Measurements from ENCODE around the gene BDH1. TPM values are rescaled to one million over a fixed set of nuclear protein-coding genes. Genes with fewer than 3 reads are reported as not detected.

The BDH1 gene
- total and polyA plus RNA-seq, 2 of the 13 experiments (the other 11 are each of a cell fraction or from before 2014, with no cell fraction given), result 21.2 to 71.9 TPM

DNA sequence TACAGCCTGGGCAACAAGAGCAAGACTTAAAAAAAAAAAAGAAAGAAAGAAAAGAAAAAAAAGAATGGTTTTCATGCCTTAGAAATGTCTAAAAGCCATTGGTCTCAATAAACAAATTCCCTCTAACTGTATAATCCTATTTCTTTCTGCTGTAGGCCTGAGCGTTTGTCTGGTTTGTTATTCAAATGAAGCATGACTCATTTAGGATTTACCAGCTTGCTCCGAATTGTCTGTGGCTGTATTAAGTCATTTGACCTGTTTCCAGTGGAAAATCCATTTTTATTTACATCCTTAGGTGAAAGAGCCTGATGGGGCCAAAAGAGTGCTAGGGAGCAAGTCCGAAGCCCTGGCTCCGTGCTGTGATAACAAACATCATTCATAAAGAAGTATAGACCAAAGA lies 73.8 kb downstream of the BDH1 start:
- POLR2A ChIA-PET, result no interaction called here
- WGBS (ENCODE audit: low lambda C conversion rate), result 68% methylated on average over 4 of the region's 4 CpGs
- Histone ChIP-seq H3K79me2 (ENCODE audit: insufficient read depth, low read length) (no peaks in the 10 kb centered on the region), H2AFZ (ENCODE audit: low read length) (no peak overlapping the region), H3K4me1 (ENCODE audit: insufficient read depth, low read length) (peaks cover 29% of the 10 kb centered on the region), H4K20me1 (ENCODE audit: insufficient read depth, low read length) (no peaks in the 10 kb centered on the region), H3K4me2 (ENCODE audit: low read depth, low read length) (no peak overlapping the region), H3K27me3 (ENCODE audit: control insufficient read depth in 1 of 2, insufficient read depth in 2 of 2, low read length in 2 of 2) (no peaks in the 10 kb centered on the region), H3K36me3 (replicated peaks in 1 of 2; ENCODE audit: control insufficient read depth in 1 of 2, insufficient read depth in 2 of 2, low read length in 2 of 2) (no peaks in the 10 kb centered on the region), H3K9ac (ENCODE audit: insufficient read depth, low read depth, low read length) (no peak overlapping the region), H3K9me3 (ENCODE audit: low read length) (no peaks in the 10 kb centered on the region), H3K4me3 (replicated peaks in 1 of 3; ENCODE audit: insufficient read depth in 1 of 3, low read depth in 2 of 3, low read length in 3 of 3) (no peak overlapping the region), H3K27ac (ENCODE audit: extremely low read length, insufficient read depth, low read length) (no peak overlapping the region)
- intact Hi-C loops (cut with micrococcal nuclease; ENCODE audit: unreplicated experiment), result no loop called here
- DNase-seq (ENCODE audit: low spot score), result no peak
- FAIRE-seq, result no peak
- ATAC-seq, result no peak
- in situ Hi-C loops (cut with HindIII; ENCODE audit: extremely low pct_ligation_motif_present, low pct_unique_long_range_greater_than_20kb), result no loop called here
- CTCF ChIA-PET (ENCODE audit: low intra/inter-chr PET ratio, low total read pairs), result no interaction called here
- TF ChIP-seq EEA1 (CRISPR knock-in tag; IDR thresholded peaks at IDR 0.05; ENCODE audit: borderline replicate concordance) (no peak), ZNF720 (CRISPR knock-in tag; IDR thresholded peaks at IDR 0.05) (no peak), NR2C2 (CRISPR knock-in tag; IDR thresholded peaks at IDR 0.05; ENCODE audit: borderline replicate concordance) (no peak), HNRNPK (IDR thresholded peaks at IDR 0.05; ENCODE audit: low read depth, low read length, poor library complexity, severe bottlenecking) (no peak), TAF15 (IDR thresholded peaks at IDR 0.05; ENCODE audit: low read depth, low read length, poor library complexity, severe bottlenecking) (no peak)
- BruUV-seq (replicated peaks), result no TSS peak

DNA sequence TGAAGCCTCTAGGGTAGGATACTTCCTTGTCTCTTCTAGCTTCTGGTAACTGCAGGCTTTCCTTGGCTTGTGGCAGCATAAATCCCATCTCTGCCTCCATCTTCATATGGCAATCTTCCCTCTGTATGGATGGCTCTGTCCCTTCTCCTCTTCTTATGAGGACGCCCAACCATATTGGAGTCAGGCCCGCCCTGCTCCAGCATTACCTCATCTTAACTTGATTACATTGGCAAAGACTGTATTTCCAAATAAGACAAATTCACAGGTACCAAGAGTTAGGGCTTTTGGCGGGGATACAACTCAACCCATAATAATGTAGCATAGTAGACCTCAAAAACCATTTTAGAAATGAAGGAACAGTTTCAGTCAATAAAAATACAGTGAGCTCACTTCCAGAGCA lies 75.4 kb downstream of the BDH1 start:
- Histone ChIP-seq H3K4me2 (ENCODE audit: low read depth, low read length) (no peak overlapping the region), H3K27ac (ENCODE audit: extremely low read length, insufficient read depth, low read length) (no peak overlapping the region), H3K79me2 (ENCODE audit: insufficient read depth, low read length) (no peaks in the 10 kb centered on the region), H3K27me3 (ENCODE audit: control insufficient read depth in 1 of 2, insufficient read depth in 2 of 2, low read length in 2 of 2) (no peaks in the 10 kb centered on the region), H3K4me3 (replicated peaks in 1 of 3; ENCODE audit: insufficient read depth in 1 of 3, low read depth in 2 of 3, low read length in 3 of 3) (no peak overlapping the region), H2AFZ (ENCODE audit: low read length) (no peak overlapping the region), H3K9me3 (ENCODE audit: low read length) (no peaks in the 10 kb centered on the region), H4K20me1 (ENCODE audit: insufficient read depth, low read length) (no peaks in the 10 kb centered on the region), H3K9ac (ENCODE audit: insufficient read depth, low read depth, low read length) (no peak overlapping the region), H3K36me3 (replicated peaks in 1 of 2; ENCODE audit: control insufficient read depth in 1 of 2, insufficient read depth in 2 of 2, low read length in 2 of 2) (no peaks in the 10 kb centered on the region), H3K4me1 (ENCODE audit: insufficient read depth, low read length) (peaks cover 27% of the 10 kb centered on the region)
- ATAC-seq, result no peak
- ChIA-PET POLR2A (no interaction called here), CTCF (ENCODE audit: low intra/inter-chr PET ratio, low total read pairs) (no interaction called here)
- WGBS (ENCODE audit: low lambda C conversion rate), result 82% methylated on average over 3 of the region's 3 CpGs
- DNase-seq (ENCODE audit: low spot score), result no peak
- BruUV-seq (replicated peaks), result no TSS peak
- TF ChIP-seq ZNF34 (CRISPR knock-in tag; IDR thresholded peaks at IDR 0.05; ENCODE audit: borderline replicate concordance), result no peak
- no peak for TF ChIP-seq NR2F6 (IDR thresholded peaks at IDR 0.05)
- no peak for TF ChIP-seq NR2F6 (CRISPR knock-in tag; IDR thresholded peaks at IDR 0.05)
- no peak for TF ChIP-seq ZNF124 (CRISPR knock-in tag; IDR thresholded peaks at IDR 0.05)
- TF ChIP-seq PAF1 (CRISPR knock-in tag; IDR thresholded peaks at IDR 0.05), result no peak
- TF ChIP-seq, protein P1, sequence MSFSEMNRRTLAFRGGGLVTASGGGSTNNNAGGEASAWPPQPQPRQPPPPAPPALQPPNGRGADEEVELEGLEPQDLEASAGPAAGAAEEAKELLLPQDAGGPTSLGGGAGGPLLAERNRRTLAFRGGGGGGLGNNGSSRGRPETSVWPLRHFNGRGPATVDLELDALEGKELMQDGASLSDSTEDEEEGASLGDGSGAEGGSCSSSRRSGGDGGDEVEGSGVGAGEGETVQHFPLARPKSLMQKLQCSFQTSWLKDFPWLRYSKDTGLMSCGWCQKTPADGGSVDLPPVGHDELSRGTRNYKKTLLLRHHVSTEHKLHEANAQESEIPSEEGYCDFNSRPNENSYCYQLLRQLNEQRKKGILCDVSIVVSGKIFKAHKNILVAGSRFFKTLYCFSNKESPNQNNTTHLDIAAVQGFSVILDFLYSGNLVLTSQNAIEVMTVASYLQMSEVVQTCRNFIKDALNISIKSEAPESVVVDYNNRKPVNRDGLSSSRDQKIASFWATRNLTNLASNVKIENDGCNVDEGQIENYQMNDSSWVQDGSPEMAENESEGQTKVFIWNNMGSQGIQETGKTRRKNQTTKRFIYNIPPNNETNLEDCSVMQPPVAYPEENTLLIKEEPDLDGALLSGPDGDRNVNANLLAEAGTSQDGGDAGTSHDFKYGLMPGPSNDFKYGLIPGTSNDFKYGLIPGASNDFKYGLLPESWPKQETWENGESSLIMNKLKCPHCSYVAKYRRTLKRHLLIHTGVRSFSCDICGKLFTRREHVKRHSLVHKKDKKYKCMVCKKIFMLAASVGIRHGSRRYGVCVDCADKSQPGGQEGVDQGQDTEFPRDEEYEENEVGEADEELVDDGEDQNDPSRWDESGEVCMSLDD (CRISPR knock-in tag; IDR thresholded peaks at IDR 0.05; ENCODE audit: borderline replicate concordance), result no peak
- TF ChIP-seq ZNF816 (CRISPR knock-in tag; IDR thresholded peaks at IDR 0.05; ENCODE audit: borderline replicate concordance), result no peak
- no peak for TF ChIP-seq LCORL (IDR thresholded peaks at IDR 0.05)
- TF ChIP-seq LCORL (CRISPR knock-in tag; IDR thresholded peaks at IDR 0.05), result no peak
- no peak for TF ChIP-seq ZNF234 (CRISPR knock-in tag; conservative IDR thresholded peaks at IDR 0.05)
- no peak for TF ChIP-seq SOX5 (CRISPR knock-in tag; IDR thresholded peaks at IDR 0.05; ENCODE audit: borderline replicate concordance)
- FAIRE-seq, result no peak
- intact Hi-C loops (cut with micrococcal nuclease; ENCODE audit: unreplicated experiment) (no loop called here), in situ Hi-C loops (cut with HindIII; ENCODE audit: extremely low pct_ligation_motif_present, low pct_unique_long_range_greater_than_20kb) (no loop called here)
